WERI-Rb-1 (cell line): ENCODE results near the gene B4GALNT3.

ENCODE experiments used
- DNase-seq: peaks from one replicate; pipeline ENCODE4 v3.0.0-alpha.2; 2020
- H3K27ac ChIP-seq: fragments of 250-450 bp; sonication (Bioruptor Pico); 2 replicates; pipeline ENCODE4 v1.5.1; 2020; ENCODE audit warnings: mild to moderate bottlenecking, moderate library complexity
- H3K27me3 ChIP-seq: fragments of 250-450 bp; sonication (Bioruptor Pico); 2 replicates; pipeline ENCODE4 v1.5.1; 2021; ENCODE audit warnings: mild to moderate bottlenecking, low read depth, moderate library complexity; ENCODE audit not compliant: insufficient read depth, severe bottlenecking
- H3K36me3 ChIP-seq: fragments of 250-450 bp; sonication (Bioruptor Pico); 2 replicates; pipeline ENCODE4 v1.5.1; 2020; ENCODE audit warnings: mild to moderate bottlenecking, moderate library complexity
- H3K4me3 ChIP-seq: 2 replicates; pipeline ENCODE4 v1.5.1; 2011; ENCODE audit warnings: low read depth, mild to moderate bottlenecking, control low read depth, low read length
- H3K9me3 ChIP-seq: fragments of 250-450 bp; sonication (Bioruptor Pico); 2 replicates; pipeline ENCODE4 v1.5.1; 2021; ENCODE audit warnings: mild to moderate bottlenecking, moderate library complexity; ENCODE audit not compliant: severe bottlenecking
- CTCF ChIP-seq: IDR thresholded peaks from 2 replicates; pipeline ENCODE4 v1.5.1; 2011; ENCODE audit warnings: low read depth, mild to moderate bottlenecking, control low read depth, inconsistent platforms, low read length

B4GALNT3 gene

GRCh38 chr12:447141-447540 lies 12.6 kb upstream of the B4GALNT3 start:
- no peaks in the 10 kb centered on the region for H3K27me3 ChIP-seq
- no peaks in the 10 kb centered on the region for H3K9me3 ChIP-seq
- peaks cover 8% of the 10 kb centered on the region; the same call in 1 of the 2 replicates for H3K36me3 ChIP-seq
- no peak for TF ChIP-seq CTCF
- H3K4me3 ChIP-seq = no peak overlapping the region
- no peak overlapping the region for H3K27ac ChIP-seq
- no peak for DNase-seq

GRCh38 chr12:449203-449602 lies 10.5 kb upstream of the B4GALNT3 start:
- H3K4me3 ChIP-seq = no peak overlapping the region
- no peak for DNase-seq

GRCh38 chr12:450438-450837 lies 9.3 kb upstream of the B4GALNT3 start:
- TF ChIP-seq CTCF = no peak
- Histone ChIP-seq H3K36me3 (peaks cover 3% of the 10 kb centered on the region; the same call in 1 of the 2 replicates), H3K4me3 (no peak overlapping the region), H3K9me3 (no peaks in the 10 kb centered on the region), H3K27me3 (no peaks in the 10 kb centered on the region), H3K27ac (no peak overlapping the region)
- no peak for DNase-seq

More at GRCh38 chr12:449203-449602, 10.5 kb upstream of the B4GALNT3 start:
- H3K27me3 ChIP-seq = no peaks in the 10 kb centered on the region
- no peak overlapping the region for H3K27ac ChIP-seq
- TF ChIP-seq CTCF = no peak
- H3K36me3 ChIP-seq = peaks cover 3% of the 10 kb centered on the region; the same call in 1 of the 2 replicates
- no peaks in the 10 kb centered on the region for H3K9me3 ChIP-seq

- TF ChIP-seq CTCF = peak; percentile 43
- peak; percentile 47 for DNase-seq
- Histone ChIP-seq H3K4me3 (no peak overlapping the region), H3K36me3 (peaks cover 3% of the 10 kb centered on the region; the same call in 1 of the 2 replicates), H3K27me3 (no peaks in the 10 kb centered on the region), H3K9me3 (no peaks in the 10 kb centered on the region), H3K27ac (no peak overlapping the region)
Measured at GRCh38 chr12:452667-453210, 7.0 kb upstream of the B4GALNT3 start.

GRCh38 chr12:454833-455232 lies 4.9 kb upstream of the B4GALNT3 start:
- DNase-seq = no peak
- Histone ChIP-seq H3K4me3 (no peak overlapping the region), H3K9me3 (no peaks in the 10 kb centered on the region), H3K36me3 (peaks cover 3% of the 10 kb centered on the region; the same call in 1 of the 2 replicates), H3K27me3 (no peaks in the 10 kb centered on the region), H3K27ac (no peak overlapping the region)
- TF ChIP-seq CTCF = no peak

GRCh38 chr12:455821-456220 lies 3.9 kb upstream of the B4GALNT3 start:
- H3K4me3 ChIP-seq = no peak overlapping the region
- H3K36me3 ChIP-seq = peaks cover 3% of the 10 kb centered on the region; the same call in 1 of the 2 replicates
- no peaks in the 10 kb centered on the region for H3K9me3 ChIP-seq
- no peak overlapping the region for H3K27ac ChIP-seq
- DNase-seq = no peak
- H3K27me3 ChIP-seq = no peaks in the 10 kb centered on the region
- TF ChIP-seq CTCF = no peak
